Body of pancreas (tissue), 4 donors: ENCODE results near the gene COL28A1.

Experiments
- CTCF ChIP-seq, 7 experiments: fragments of 450-650 bp in 4 of 7; fragments of 200-600 bp in 3 of 7; sonication (generic) in 3 of 7; IDR thresholded peaks; one replicate each; pipeline ENCODE4 v1.5.1; 2016 to 2019; ENCODE audit warnings: antibody characterized with exemption in 7 of 7
- POLR2A ChIP-seq, 3 donors: fragments of 450-650 bp; IDR thresholded peaks; one replicate each; pipeline ENCODE4 v1.6.1; 2016; ENCODE audit warnings: antibody characterized with exemption in 3 of 3, mild to moderate bottlenecking in 2 of 3

- no peak for TF ChIP-seq POLR2A (IDR thresholded peaks at IDR 0.05)
- no peak for TF ChIP-seq CTCF (IDR thresholded peaks at IDR 0.05)
Observed at GRCh38 chr7:7384228-7384627, 151.4 kb downstream of the COL28A1 start.
